GM10266 (cell line): ENCODE data around the gene CCT6A.
"Not testable (repeated sequence)": the region's sequence is repeated elsewhere in the genome, so short reads cannot be mapped to it uniquely, and the experiment has no call there.

ENCODE experiments used
- DNase-seq: peaks from one replicate; pipeline ENCODE4 v3.0.0; 2012; ENCODE audit errors: extremely low spot score
- CTCF ChIP-seq: IDR thresholded peaks from 2 replicates; pipeline ENCODE4 v1.5.1; 2012; ENCODE audit warnings: mild to moderate bottlenecking, low read depth; ENCODE audit not compliant: control insufficient read depth, insufficient read depth; ENCODE audit errors: missing control alignments

CCT6A gene

GRCh38 chr7:56097700-56098099 is 46.1 kb downstream of the CCT6A start:
- no peak for DNase-seq
- no peak for TF ChIP-seq CTCF

GRCh38 chr7:56098187-56099008 is 46.8 kb downstream of the CCT6A start:
- not testable (repeated sequence) for DNase-seq

GRCh38 chr7:56099653-56100052 is 48.1 kb downstream of the CCT6A start:
- TF ChIP-seq CTCF = no peak
- no peak for DNase-seq

GRCh38 chr7:56104138-56104537 is 52.6 kb downstream of the CCT6A start:
- DNase-seq = not testable (repeated sequence)

- no peak for TF ChIP-seq CTCF
- no peak for DNase-seq
Measured at GRCh38 chr7:56105508-56105907, 53.9 kb downstream of the CCT6A start.

GRCh38 chr7:56106108-56107073 is 54.8 kb downstream of the CCT6A start, which contains the start of gene CHCHD2:
CHCHD2 (minus strand) TSS chr7:56106476; CDS start chr7:56106413, 63 bp downstream.
- DNase-seq = peak; percentile 96
- no peak for TF ChIP-seq CTCF

- TF ChIP-seq CTCF = no peak
- DNase-seq = no peak
Measured at GRCh38 chr7:56107954-56108258, 56.3 kb downstream of the CCT6A start.

GRCh38 chr7:56110611-56111010 is 59.0 kb downstream of the CCT6A start:
- TF ChIP-seq CTCF = no peak

GRCh38 chr7:56112244-56112643 is 60.7 kb downstream of the CCT6A start:
- not testable (repeated sequence) for DNase-seq

More at GRCh38 chr7:56110611-56111010, 59.0 kb downstream of the CCT6A start:
- DNase-seq = no peak
